ENCODE measurements around the gene CHST9. TPM values are rescaled to one million over a fixed set of nuclear protein-coding genes. Genes with fewer than 3 reads are reported as not detected.
"Not testable (repeated sequence)": the region's sequence is repeated elsewhere in the genome, so short reads cannot be mapped to it uniquely, and the experiment has no call there.

The CHST9 gene
- total RNA-seq, 1 experiment from 2014 or later: 19.2 TPM

DNA sequence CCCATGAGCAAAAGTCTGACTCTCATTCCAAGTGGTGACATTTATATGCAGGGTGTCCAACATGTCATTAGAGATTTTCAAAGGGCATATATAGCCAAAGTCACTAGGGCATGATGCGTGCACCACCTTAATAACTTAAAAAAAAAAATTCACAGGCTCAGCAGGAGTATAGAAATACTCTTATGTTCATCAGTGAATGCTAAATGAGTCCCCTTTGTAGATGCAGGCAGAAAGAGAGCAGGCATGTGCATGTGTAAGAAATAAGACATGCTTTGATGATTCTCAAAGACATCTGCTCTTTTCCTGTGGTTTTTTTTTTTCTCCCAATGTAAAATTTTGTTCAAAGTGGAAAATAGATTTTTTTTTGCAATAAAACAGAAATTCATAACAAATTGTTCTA lies 207.3 kb downstream of the CHST9 start (continued):
- TF ChIP-seq, protein P1, sequence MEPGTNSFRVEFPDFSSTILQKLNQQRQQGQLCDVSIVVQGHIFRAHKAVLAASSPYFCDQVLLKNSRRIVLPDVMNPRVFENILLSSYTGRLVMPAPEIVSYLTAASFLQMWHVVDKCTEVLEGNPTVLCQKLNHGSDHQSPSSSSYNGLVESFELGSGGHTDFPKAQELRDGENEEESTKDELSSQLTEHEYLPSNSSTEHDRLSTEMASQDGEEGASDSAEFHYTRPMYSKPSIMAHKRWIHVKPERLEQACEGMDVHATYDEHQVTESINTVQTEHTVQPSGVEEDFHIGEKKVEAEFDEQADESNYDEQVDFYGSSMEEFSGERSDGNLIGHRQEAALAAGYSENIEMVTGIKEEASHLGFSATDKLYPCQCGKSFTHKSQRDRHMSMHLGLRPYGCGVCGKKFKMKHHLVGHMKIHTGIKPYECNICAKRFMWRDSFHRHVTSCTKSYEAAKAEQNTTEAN (CRISPR knock-in tag; IDR thresholded peaks at IDR 0.05): no peak
- TF ChIP-seq, protein P2, sequence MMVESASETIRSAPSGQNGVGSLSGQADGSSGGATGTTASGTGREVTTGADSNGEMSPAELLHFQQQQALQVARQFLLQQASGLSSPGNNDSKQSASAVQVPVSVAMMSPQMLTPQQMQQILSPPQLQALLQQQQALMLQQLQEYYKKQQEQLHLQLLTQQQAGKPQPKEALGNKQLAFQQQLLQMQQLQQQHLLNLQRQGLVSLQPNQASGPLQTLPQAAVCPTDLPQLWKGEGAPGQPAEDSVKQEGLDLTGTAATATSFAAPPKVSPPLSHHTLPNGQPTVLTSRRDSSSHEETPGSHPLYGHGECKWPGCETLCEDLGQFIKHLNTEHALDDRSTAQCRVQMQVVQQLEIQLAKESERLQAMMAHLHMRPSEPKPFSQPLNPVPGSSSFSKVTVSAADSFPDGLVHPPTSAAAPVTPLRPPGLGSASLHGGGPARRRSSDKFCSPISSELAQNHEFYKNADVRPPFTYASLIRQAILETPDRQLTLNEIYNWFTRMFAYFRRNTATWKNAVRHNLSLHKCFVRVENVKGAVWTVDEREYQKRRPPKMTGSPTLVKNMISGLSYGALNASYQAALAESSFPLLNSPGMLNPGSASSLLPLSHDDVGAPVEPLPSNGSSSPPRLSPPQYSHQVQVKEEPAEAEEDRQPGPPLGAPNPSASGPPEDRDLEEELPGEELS (CRISPR knock-in tag; IDR thresholded peaks at IDR 0.05): no peak

DNA sequence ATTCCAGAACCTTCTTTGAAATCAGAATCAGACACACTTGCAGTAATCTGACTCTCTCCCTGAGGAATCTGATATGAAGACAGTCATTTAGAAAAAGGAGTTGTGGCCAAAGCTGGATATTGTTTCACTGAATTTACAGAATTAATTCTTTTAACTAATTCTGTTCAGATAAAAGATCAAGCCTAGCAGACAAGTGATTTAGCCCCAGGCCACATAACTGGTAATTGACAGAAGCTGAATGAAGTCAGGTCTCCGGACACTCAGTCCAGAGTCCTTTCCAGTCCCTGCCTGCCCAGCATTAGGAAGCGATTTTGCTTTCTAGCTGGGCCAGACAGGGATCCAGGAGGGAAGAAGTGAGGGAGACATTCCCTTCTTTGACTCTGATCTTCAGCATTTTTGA lies 208.9 kb downstream of the CHST9 start:
- Mint-ChIP-seq H3K36me3 (peaks cover 5% of the 10 kb centered on the region; the same call in 1 of the 2 replicates), H3K4me1 (peaks cover 15% of the 10 kb centered on the region), H3K27me3 (ENCODE audit: low read depth) (no peaks in the 10 kb centered on the region), H3K9me3 (no peaks in the 10 kb centered on the region), H3K4me3 (no peak overlapping the region), H3K27ac (no peak overlapping the region)
- POLR2A ChIA-PET: no interaction called here
- CTCF ChIA-PET: no interaction called here
- ATAC-seq: no peak
- TF ChIP-seq ZNF138 (CRISPR knock-in tag; conservative IDR thresholded peaks at IDR 0.05) (no peak), ZNF232 (CRISPR knock-in tag; IDR thresholded peaks at IDR 0.05) (no peak), FOXK1 (CRISPR knock-in tag; IDR thresholded peaks at IDR 0.05) (no peak), CREB1 (CRISPR knock-in tag; IDR thresholded peaks at IDR 0.05) (no peak), HMGA2 (CRISPR knock-in tag; IDR thresholded peaks at IDR 0.05) (no peak), GTF2I (CRISPR knock-in tag; conservative IDR thresholded peaks at IDR 0.05) (no peak), GABPB1 (CRISPR knock-in tag; IDR thresholded peaks at IDR 0.05) (no peak)
- TF ChIP-seq, protein P3, sequence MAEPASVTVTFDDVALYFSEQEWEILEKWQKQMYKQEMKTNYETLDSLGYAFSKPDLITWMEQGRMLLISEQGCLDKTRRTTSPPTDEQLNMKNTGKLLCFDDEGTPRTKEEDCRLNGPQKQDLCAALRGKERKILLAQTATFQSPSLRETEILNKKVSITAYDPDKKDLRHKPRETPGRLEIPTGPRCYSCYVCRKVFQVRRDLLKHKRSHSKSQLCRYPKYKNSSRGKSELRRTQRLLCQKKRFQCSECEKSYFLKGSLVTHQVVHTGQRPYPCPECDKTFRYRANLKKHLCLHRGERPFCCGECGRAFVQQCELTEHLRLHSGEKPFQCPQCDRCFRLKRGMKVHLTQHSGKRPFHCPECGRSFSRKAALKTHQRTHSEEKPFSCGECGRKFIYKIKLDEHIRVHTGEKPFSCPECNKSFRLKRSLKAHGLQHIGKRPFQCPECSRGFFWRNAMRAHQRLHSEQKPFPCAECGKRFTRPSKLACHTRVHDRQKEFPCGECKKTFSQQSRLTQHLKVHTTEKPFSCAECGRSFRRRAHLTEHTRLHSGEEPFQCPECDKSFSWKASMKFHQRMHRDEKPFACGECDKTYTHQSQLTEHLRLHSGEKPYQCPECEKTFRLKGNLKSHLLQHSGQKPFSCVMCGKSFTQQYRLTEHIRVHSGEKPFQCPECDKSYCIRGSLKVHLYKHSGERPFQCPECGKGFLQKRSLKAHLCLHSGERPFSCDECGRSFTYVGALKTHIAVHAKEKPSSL (CRISPR knock-in tag; conservative IDR thresholded peaks at IDR 0.05): no peak
- TF ChIP-seq, protein P4, sequence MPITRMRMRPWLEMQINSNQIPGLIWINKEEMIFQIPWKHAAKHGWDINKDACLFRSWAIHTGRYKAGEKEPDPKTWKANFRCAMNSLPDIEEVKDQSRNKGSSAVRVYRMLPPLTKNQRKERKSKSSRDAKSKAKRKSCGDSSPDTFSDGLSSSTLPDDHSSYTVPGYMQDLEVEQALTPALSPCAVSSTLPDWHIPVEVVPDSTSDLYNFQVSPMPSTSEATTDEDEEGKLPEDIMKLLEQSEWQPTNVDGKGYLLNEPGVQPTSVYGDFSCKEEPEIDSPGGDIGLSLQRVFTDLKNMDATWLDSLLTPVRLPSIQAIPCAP (CRISPR knock-in tag; IDR thresholded peaks at IDR 0.05): no peak
- no peak for DNase-seq (ENCODE audit: low spot score)

DNA sequence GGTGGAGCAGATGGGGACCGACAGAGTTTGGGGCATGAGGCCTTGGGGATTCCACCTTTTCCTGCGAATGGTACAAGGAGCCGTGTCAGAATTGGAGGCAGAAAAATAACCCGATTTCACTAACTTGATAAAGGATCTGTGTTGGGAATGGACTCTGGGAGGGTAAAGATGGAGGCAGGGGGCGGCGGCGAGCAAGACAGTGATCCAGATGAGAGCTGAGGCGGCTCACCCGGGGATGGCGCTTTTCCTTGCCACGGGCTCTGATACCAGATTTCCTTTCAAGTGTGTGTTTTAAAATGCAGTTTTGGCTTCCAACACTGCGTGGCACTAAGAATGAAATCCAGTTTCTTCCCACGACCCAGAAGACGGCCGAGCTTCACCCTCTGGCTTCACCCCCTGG lies 212.6 kb downstream of the CHST9 start:
- CTCF ChIA-PET; H3K9me3 Mint-ChIP-seq; POLR2A ChIA-PET; H3K36me3 Mint-ChIP-seq; H3K27ac Mint-ChIP-seq; H3K27me3 Mint-ChIP-seq (ENCODE audit: low read depth); H3K4me3 Mint-ChIP-seq: not testable (repeated sequence)
- ATAC-seq (peak; percentile 67), DNase-seq (ENCODE audit: low spot score) (peak; percentile 15)
- H3K4me1 Mint-ChIP-seq: peaks cover 15% of the 10 kb centered on the region

DNA sequence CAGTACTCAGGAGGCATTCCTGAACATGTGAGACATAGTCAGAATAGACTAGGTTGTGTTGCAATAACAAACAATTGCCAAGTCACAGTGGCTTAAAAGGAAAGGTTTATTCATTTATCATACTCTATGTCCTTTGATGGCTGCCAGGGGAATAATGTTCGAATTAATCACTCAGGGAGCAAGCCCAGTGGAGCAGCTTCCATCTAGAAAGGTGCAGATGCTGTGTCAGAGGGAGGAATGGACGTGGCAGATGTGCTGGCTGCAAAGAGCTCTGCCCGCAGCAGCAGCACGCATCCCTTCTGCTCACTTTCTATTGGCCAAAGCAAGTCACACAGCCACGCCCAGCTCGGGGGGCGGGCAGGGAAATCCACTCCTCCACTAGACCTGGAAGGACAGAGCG lies 213.7 kb downstream of the CHST9 start:
- no peak overlapping the region for H3K27ac Mint-ChIP-seq
- TF ChIP-seq, protein P5, sequence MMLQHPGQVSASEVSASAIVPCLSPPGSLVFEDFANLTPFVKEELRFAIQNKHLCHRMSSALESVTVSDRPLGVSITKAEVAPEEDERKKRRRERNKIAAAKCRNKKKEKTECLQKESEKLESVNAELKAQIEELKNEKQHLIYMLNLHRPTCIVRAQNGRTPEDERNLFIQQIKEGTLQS (CRISPR knock-in tag; conservative IDR thresholded peaks at IDR 0.05): no peak
- TF ChIP-seq OVOL2 (CRISPR knock-in tag; IDR thresholded peaks at IDR 0.05; ENCODE audit: borderline replicate concordance) (no peak), TCF7 (CRISPR knock-in tag; IDR thresholded peaks at IDR 0.05; ENCODE audit: low read depth) (no peak), ZNF423 (CRISPR knock-in tag; IDR thresholded peaks at IDR 0.05) (no peak), NR1H2 (CRISPR knock-in tag; IDR thresholded peaks at IDR 0.05) (no peak)
- TF ChIP-seq, protein P6, sequence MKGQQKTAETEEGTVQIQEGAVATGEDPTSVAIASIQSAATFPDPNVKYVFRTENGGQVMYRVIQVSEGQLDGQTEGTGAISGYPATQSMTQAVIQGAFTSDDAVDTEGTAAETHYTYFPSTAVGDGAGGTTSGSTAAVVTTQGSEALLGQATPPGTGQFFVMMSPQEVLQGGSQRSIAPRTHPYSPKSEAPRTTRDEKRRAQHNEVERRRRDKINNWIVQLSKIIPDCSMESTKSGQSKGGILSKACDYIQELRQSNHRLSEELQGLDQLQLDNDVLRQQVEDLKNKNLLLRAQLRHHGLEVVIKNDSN (CRISPR knock-in tag; IDR thresholded peaks at IDR 0.05): no peak
- TF ChIP-seq, protein P7, sequence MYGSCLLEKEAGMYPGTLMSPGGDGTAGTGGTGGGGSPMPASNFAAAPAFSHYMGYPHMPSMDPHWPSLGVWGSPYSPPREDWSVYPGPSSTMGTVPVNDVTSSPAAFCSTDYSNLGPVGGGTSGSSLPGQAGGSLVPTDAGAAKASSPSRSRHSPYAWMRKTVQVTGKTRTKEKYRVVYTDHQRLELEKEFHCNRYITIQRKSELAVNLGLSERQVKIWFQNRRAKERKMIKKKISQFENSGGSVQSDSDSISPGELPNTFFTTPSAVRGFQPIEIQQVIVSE (CRISPR knock-in tag; IDR thresholded peaks at IDR 0.05; ENCODE audit: borderline replicate concordance): no peak
- no peak for DNase-seq (ENCODE audit: low spot score)
- peaks cover 12% of the 10 kb centered on the region for H3K4me1 Mint-ChIP-seq
- CTCF ChIA-PET: interaction anchor here (0.7 kb wide), 1 partner anchor 470 kb away, joined by 3 read pairs; no protein-coding TSS in a partner anchor
- POLR2A ChIA-PET: no interaction called here
- no peaks in the 10 kb centered on the region for H3K27me3 Mint-ChIP-seq (ENCODE audit: low read depth)
- peak; percentile 58; the same call in 1 of the 2 replicates for ATAC-seq
- H3K36me3 Mint-ChIP-seq: peaks cover 5% of the 10 kb centered on the region; the same call in 1 of the 2 replicates
- H3K9me3 Mint-ChIP-seq: no peaks in the 10 kb centered on the region
- H3K4me3 Mint-ChIP-seq: no peak overlapping the region

Measured in WTC11 (cell line).